T-helper 9 cell (primary cell): ENCODE measurements around the gene NMUR1.

Source experiments
- DNase-seq: peaks from one replicate; pipeline ENCODE4 v3.0.0-alpha.2; 2020

The NMUR1 gene

DNA sequence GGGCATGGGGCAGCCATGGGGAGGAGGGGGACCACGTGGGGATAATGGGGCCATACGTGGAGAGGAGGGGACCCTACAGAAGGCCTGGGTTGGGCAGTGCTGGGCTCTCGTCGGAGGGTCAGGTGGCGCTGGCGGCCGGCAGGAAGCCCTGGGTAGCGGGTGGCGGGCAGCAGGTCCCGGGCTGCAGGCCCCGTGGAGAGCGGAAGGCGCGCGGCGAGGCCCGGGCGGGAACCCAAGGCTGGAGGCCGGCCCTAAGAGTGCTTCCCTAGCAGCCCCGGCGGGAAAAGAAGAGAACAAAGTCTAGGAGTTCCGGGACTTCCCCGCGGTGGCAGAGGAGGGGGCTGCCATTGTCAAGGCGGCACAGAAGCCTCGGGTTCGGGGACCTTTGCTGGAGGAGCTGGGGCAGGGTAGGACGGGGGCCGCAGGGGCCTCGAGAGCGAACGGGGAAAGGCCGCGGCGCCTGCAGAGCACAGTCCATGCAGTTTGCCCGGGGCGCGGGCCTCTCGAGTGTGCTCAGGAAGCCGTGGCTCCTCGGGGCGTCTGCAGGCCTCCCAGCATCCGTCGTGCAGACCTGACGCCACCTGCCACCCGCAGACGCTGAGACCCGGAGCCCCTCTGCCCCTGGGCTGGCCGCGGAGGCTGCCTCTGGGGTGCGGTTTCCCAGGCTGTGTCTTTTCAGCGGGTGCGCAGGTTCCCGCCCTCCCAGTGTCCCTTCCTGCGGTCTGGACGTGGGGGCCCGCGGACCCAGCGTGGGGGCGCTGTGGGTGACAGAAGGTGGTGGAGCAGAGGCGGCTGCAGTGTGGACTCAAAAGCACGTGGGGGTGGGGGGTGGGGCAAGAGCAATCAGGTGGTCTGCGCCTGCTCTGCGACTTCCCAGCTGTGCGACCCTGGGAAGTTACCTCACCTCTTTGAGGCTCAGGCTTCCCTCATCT is 46.6 kb downstream of the NMUR1 start:
- DNase-seq, result peak; percentile 9

DNA sequence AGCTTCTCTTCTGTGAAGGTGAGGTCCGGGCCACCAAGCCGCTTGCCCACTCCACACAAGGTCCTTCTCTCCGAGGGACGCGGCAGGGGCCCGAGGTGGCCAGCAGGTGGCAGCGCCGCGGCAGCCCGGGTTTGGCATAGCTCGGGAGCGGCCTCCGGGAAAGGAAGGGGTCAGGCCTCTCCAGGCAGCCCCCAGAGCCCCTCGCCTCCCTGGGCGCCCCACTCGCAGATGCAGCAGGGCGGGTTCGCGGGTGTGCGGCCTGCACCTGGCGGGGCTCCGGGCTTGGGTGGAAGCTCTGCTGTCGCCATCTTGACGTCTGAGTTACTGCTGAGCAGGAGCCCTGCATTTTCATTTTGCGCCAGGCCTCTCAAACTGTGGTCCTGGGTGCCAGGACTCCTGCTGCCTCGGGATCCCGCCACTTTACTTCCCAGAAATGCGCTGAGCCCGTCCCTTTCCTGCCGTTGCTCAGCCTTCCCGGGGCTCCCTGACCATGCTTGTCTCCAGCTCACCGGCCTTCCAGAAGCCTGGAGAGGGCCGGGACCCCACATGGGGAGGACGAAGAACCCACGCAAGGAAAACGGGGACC is 47.3 kb downstream of the NMUR1 start:
- DNase-seq, result peak; percentile 62

DNA sequence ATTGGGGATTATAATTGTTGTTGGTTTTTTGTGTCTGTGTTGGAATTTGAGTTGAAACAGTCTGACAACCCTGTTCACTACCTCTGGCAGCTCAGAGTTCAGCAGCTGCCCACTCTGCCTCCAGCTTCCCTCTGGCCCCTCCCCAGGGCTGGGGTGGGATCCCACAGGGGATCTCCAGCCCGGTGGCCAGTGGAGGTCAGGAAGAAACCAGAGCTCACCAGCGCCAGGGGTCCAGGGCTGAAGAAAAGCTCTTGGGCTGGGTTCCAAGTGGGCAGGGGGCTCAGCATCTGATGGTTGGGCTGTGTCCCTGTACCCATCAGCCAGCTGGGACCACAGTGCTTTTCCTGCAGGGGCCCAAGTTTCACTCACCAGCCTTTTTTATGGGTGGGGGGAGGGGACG is 49.5 kb downstream of the NMUR1 start:
- no peak for DNase-seq

DNA sequence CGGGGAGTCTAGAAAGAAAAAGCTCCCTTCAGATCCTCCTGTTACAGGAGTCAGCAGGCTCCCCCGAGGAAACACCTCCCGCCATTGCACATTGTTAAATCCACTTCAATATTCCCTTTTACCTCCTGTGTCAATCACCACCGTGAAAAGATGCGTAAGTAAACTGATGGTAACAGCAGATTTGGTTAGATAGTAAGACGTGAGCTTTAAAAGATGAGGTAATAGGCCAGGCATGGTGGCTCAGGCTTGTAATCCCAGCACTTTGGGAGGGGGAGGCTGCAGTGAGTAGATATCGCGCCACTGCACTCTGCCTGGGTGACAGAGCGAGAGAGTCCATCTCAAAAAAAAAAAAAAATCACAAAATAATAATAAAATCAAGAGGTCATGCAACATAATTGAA is 50.8 kb downstream of the NMUR1 start:
- no peak for DNase-seq

DNA sequence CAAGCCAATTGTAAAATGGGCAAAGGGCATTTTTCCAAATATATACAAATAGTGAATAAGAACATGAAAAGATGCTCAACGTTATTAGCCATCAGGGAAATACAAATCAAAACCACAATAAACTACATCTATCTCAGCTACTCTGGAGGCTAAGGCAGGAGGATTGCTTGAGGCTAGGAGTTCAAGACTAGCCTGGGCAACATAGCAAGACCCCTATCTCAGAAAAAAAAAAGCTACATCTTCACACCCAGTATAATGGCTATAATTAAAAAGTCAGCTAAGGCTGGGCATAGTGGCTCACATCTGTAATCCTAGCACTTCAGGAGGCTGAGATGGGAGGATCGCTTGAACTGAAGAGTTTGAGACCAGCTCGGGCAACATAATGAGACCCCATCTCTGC is 53.3 kb downstream of the NMUR1 start:
- DNase-seq, result no peak

DNA sequence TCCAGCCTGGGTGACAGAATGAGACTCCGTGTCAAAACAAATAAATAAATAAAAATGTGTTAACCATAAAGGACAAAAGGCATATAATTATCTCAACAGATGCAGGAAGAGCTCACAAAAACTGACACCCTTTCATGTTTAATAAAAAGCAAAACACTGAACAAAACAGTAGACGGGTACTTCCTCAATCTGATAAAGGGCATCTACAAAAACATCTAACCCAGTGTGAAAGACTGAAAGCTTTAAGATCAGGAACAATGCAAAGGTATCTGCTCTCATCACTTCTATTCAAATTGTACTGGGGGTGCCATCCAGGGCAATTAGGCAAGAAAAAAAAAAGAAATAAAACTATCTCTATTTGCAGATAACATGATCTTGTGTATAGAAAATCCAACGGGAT is 54.3 kb downstream of the NMUR1 start:
- no peak for DNase-seq
